22Rv1 (cell line): ENCODE measurements around the gene NMB.

Experiments used
- H3K27ac ChIP-seq: fragments of 450-650 bp; 2 replicates; pipeline ENCODE4 v1.5.1; 2017
- CTCF ChIP-seq: fragments of 450-650 bp; IDR thresholded peaks from 2 replicates; pipeline ENCODE4 v1.5.1; 2017; ENCODE audit warnings: mild to moderate bottlenecking
- ZFX ChIP-seq: fragments of 450-650 bp; IDR thresholded peaks from 2 replicates; pipeline ENCODE4 v1.6.1; 2017; ENCODE audit warnings: antibody characterized with exemption, borderline replicate concordance

The NMB gene

GRCh38 chr15:84631706-84632272 is 26.2 kb downstream of the NMB start:
- TF ChIP-seq CTCF (no peak), ZFX (no peak)
- peak overlapping the region; percentile 71 for H3K27ac ChIP-seq

- H3K27ac ChIP-seq = no peak overlapping the region
- TF ChIP-seq CTCF = no peak
- no peak for TF ChIP-seq ZFX
Observed at GRCh38 chr15:84629033-84629432, 29.0 kb downstream of the NMB start.

GRCh38 chr15:84625123-84625522 is 32.9 kb downstream of the NMB start:
- H3K27ac ChIP-seq = no peak overlapping the region

GRCh38 chr15:84624359-84624758 is 33.6 kb downstream of the NMB start:
- TF ChIP-seq CTCF = no peak
- no peak for TF ChIP-seq ZFX
- H3K27ac ChIP-seq = no peak overlapping the region

More at GRCh38 chr15:84625123-84625522, 32.9 kb downstream of the NMB start:
- no peak for TF ChIP-seq CTCF
- no peak for TF ChIP-seq ZFX

- no peak overlapping the region for H3K27ac ChIP-seq
- TF ChIP-seq ZFX (no peak), CTCF (no peak)
Observed at GRCh38 chr15:84621358-84621979, 36.5 kb downstream of the NMB start.

GRCh38 chr15:84620626-84621025 is 37.4 kb downstream of the NMB start:
- TF ChIP-seq CTCF (no peak), ZFX (no peak)
- H3K27ac ChIP-seq = no peak overlapping the region

- no peak overlapping the region for H3K27ac ChIP-seq
- no peak for TF ChIP-seq ZFX
- TF ChIP-seq CTCF = no peak
Observed at GRCh38 chr15:84616235-84616634, 41.8 kb downstream of the NMB start.
